Caco-2 (cell line): ENCODE results near the gene TTYH3. TPM values are rescaled to one million over a fixed set of nuclear protein-coding genes. Genes with fewer than 3 reads are reported as not detected.

Source experiments
- BruUV-seq: library from RNA; stranded (reverse); fragments of 400-500 nt; replicated peaks from 2 replicates; lab custom pipeline; 2021; lab: Mats Ljungman, UMichigan
- CTCF ChIA-PET: fragments of 300-600 bp; sonication (Branson Sonifier 250); formaldehyde crosslinking; loops from one replicate; lab custom pipeline; 2022; ENCODE audit warnings: antibody characterized with exemption; lab: Charles Lee
- POLR2A ChIA-PET: fragments of 300-600 bp; sonication (Branson Sonifier 250); formaldehyde crosslinking; loops from one replicate; lab custom pipeline; 2022; ENCODE audit warnings: antibody characterized with exemption; lab: Charles Lee
- DNase-seq, 2 experiments: peaks; one replicate each; pipeline versions ENCODE4 v3.0.0 to v3.0.0-alpha.2; 2020 to 2022
- H3K27me3 ChIP-seq: replicated peaks from 2 replicates; pipeline ENCODE4 v1.6.0; 2011; ENCODE audit warnings: low read length; ENCODE audit not compliant: control insufficient read depth, insufficient read depth
- H3K36me3 ChIP-seq: 2 replicates; pipeline ENCODE4 v1.5.1; 2011; ENCODE audit warnings: low read length; ENCODE audit not compliant: control insufficient read depth, insufficient read depth
- H3K4me1 ChIP-seq: fragments of 250-450 bp; sonication (Bioruptor Pico); 2 replicates; pipeline ENCODE4 v1.5.1; 2020; ENCODE audit warnings: mild to moderate bottlenecking
- H3K4me3 ChIP-seq: 2 replicates; pipeline ENCODE4 v1.5.1; 2011; ENCODE audit warnings: low read depth, mild to moderate bottlenecking, control low read depth, low read length
- H3K9me3 ChIP-seq: fragments of 250-450 bp; sonication (Bioruptor Pico); 2 replicates; pipeline ENCODE4 v1.5.1; 2020; ENCODE audit warnings: mild to moderate bottlenecking, moderate library complexity
- H3K27ac Mint-ChIP-seq: one replicate; pipeline ENCODE4 v1.8.0; 2022; ENCODE audit warnings: mixed read lengths; ENCODE audit not compliant: unreplicated experiment
- H3K27me3 Mint-ChIP-seq: one replicate; pipeline ENCODE4 v1.8.0; 2022; ENCODE audit warnings: mixed read lengths; ENCODE audit not compliant: insufficient read depth, unreplicated experiment
- H3K36me3 Mint-ChIP-seq: one replicate; pipeline ENCODE4 v1.8.0; 2022; ENCODE audit warnings: mild to moderate bottlenecking, mixed read lengths; ENCODE audit not compliant: insufficient read depth, unreplicated experiment
- H3K4me1 Mint-ChIP-seq: one replicate; pipeline ENCODE4 v1.8.0; 2022; ENCODE audit warnings: low read depth, mixed read lengths; ENCODE audit not compliant: unreplicated experiment
- H3K4me3 Mint-ChIP-seq: one replicate; pipeline ENCODE4 v1.8.0; 2022; ENCODE audit warnings: mild to moderate bottlenecking, moderate library complexity, mixed read lengths; ENCODE audit not compliant: unreplicated experiment
- H3K9me3 Mint-ChIP-seq: one replicate; pipeline ENCODE4 v1.8.0; 2022; ENCODE audit warnings: mixed read lengths; ENCODE audit not compliant: unreplicated experiment
- CTCF ChIP-seq, 2 experiments: fragments of 200-600 bp in 1 of 2; IDR thresholded peaks; 1 replicate in 1 of 2; 2 replicates in 1 of 2; pipeline versions ENCODE4 v1.5.1 to v1.8.0; 2011 to 2022; ENCODE audit warnings: antibody characterized with exemption in 1 of 2, control low read depth in 1 of 2, inconsistent platforms in 1 of 2, low read depth in 1 of 2, low read length in 1 of 2, mild to moderate bottlenecking in 1 of 2, moderate library complexity in 1 of 2; ENCODE audit not compliant: insufficient read depth in 1 of 2, severe bottlenecking in 1 of 2, unreplicated experiment in 1 of 2
- intact Hi-C: fragments of 100-400 bp; cut with micrococcal nuclease; formaldehyde crosslinking; loops from one replicate; pipeline ENCODE4 v1.10.0; 2022; ENCODE audit not compliant: unreplicated experiment
- total RNA-seq: library from RNA; stranded (reverse); gene quantifications from 2 replicates; pipeline ENCODE4 v1.2.3, GENCODE V29; 2022

TTYH3 gene
- total RNA-seq, 1 experiment from 2014 or later = 57.3 TPM

GRCh38 chr7:2699289-2699620 is 67.5 kb downstream of the TTYH3 start:
- H3K36me3 ChIP-seq = no peaks in the 10 kb centered on the region
- ChIA-PET POLR2A (no interaction called here), CTCF (no interaction called here)
- Mint-ChIP-seq H3K27ac (no peak overlapping the region), H3K4me1 (no peaks in the 10 kb centered on the region), H3K9me3 (no peaks in the 10 kb centered on the region), H3K27me3 (no peaks in the 10 kb centered on the region), H3K36me3 (no peaks in the 10 kb centered on the region), H3K4me3 (no peak overlapping the region)
- BruUV-seq = no TSS peak
- no peaks in the 10 kb centered on the region for H3K4me1 ChIP-seq
- no peak for DNase-seq
- H3K9me3 ChIP-seq = no peaks in the 10 kb centered on the region
- no peak for TF ChIP-seq CTCF (IDR thresholded peaks at IDR 0.05; ENCODE audit: insufficient read depth in 1 of 2, low read depth in 1 of 2, low read length in 1 of 2, severe bottlenecking in 1 of 2, unreplicated experiment in 1 of 2)
- H3K27me3 ChIP-seq = no peaks in the 10 kb centered on the region
- intact Hi-C loops = no loop called here
- no peak overlapping the region for H3K4me3 ChIP-seq

GRCh38 chr7:2700141-2700850 is 68.5 kb downstream of the TTYH3 start:
- Mint-ChIP-seq H3K9me3 (no peaks in the 10 kb centered on the region), H3K4me3 (no peak overlapping the region), H3K4me1 (no peaks in the 10 kb centered on the region), H3K27ac (no peak overlapping the region), H3K27me3 (no peaks in the 10 kb centered on the region), H3K36me3 (no peaks in the 10 kb centered on the region)
- Histone ChIP-seq H3K36me3 (no peaks in the 10 kb centered on the region), H3K4me1 (no peaks in the 10 kb centered on the region), H3K4me3 (no peak overlapping the region), H3K9me3 (no peaks in the 10 kb centered on the region), H3K27me3 (no peaks in the 10 kb centered on the region)
- intact Hi-C loops = no loop called here
- CTCF ChIA-PET = no interaction called here
- BruUV-seq = no TSS peak
- POLR2A ChIA-PET = no interaction called here
- no peak for TF ChIP-seq CTCF (IDR thresholded peaks at IDR 0.05; ENCODE audit: insufficient read depth in 1 of 2, low read depth in 1 of 2, low read length in 1 of 2, severe bottlenecking in 1 of 2, unreplicated experiment in 1 of 2)
- no peak for DNase-seq

GRCh38 chr7:2701424-2701823 is 69.6 kb downstream of the TTYH3 start:
- TF ChIP-seq CTCF (IDR thresholded peaks at IDR 0.05; ENCODE audit: insufficient read depth in 1 of 2, low read depth in 1 of 2, low read length in 1 of 2, severe bottlenecking in 1 of 2, unreplicated experiment in 1 of 2) = no peak
- no TSS peak for BruUV-seq
- no peaks in the 10 kb centered on the region for H3K27me3 Mint-ChIP-seq
- no peaks in the 10 kb centered on the region for H3K27me3 ChIP-seq
- no peak for DNase-seq
- no peaks in the 10 kb centered on the region for H3K36me3 ChIP-seq
- H3K4me1 Mint-ChIP-seq = no peaks in the 10 kb centered on the region
- ChIA-PET POLR2A (no interaction called here), CTCF (no interaction called here)
- H3K27ac Mint-ChIP-seq = no peak overlapping the region
- no peak overlapping the region for H3K4me3 Mint-ChIP-seq
- H3K9me3 Mint-ChIP-seq = no peaks in the 10 kb centered on the region
- H3K36me3 Mint-ChIP-seq = no peaks in the 10 kb centered on the region
- intact Hi-C loops = no loop called here
- H3K4me1 ChIP-seq = no peaks in the 10 kb centered on the region
- no peaks in the 10 kb centered on the region for H3K9me3 ChIP-seq
- no peak overlapping the region for H3K4me3 ChIP-seq
